Skeletal muscle cell (primary cell): ENCODE data around the gene ELMO2.

Experiments used
- DNase-seq: peaks from one replicate; pipeline ENCODE4 v3.0.0-alpha.2; 2010; ENCODE audit warnings: low read depth
- H3K4me3 ChIP-seq: 2 replicates; pipeline ENCODE4 v1.5.1; 2011; ENCODE audit warnings: low read depth, mild to moderate bottlenecking, control low read depth, low read length, moderate library complexity

The ELMO2 gene

DNA sequence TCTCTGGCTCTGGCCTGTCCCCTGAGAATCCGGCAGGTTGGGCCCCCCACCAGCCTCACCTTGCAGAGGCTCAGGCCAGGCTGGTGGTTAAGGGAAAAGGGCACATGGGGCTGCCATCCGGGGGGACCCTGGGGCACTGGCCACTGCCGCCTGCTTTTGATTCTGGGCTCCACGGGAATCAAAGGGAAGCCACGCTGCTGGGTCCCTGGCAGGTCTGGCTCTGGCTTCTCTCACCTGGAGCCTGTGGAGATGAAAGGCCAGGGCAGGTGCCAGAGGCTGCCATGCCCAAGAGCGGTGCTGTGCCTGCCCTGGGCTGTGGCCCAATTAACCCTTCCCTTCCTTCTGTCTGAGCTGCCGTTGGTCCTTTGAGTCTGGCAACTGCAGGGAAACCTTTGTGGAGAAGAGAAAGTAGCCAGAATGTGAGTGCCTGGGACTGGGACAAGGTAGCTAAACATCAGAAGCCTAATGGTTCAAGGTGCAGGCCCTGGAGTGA, 88.7 kb downstream of the ELMO2 start:
- no peak for DNase-seq
- H3K4me3 ChIP-seq: no peak overlapping the region

DNA sequence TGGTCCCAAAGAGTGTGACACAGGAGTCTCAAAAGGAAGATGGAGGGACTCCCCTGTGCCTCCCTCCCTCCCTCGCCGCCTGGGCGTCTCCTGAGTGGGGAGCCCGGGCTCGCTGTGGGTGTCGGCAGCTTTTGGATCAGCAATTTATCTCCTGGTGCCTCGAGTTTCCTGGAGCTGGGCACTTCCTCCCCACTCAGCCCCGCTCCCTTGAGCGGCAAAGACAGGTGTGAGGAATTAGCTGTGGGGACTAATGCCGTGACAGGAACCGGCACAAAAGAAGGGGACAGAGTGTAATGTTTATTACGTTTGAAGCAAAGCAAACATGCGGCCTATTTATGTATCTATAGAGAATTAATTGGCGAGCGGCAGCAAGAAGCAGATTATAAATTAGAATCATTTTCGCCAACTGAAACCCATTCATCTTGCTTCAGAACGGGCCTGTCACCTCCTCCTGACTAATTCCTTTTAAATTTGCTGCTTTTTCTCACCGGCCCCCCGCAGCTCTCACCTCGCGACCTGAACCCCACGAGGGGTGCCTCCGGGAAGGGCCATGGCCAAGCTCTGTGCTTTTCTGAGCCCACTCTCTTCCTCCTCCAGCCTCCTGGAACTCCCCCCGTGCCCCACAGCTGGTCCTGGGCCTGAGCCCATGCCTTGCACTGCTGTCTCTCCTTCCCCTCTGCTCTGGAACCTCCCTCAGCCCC, 89.3 kb downstream of the ELMO2 start:
- no peak for DNase-seq
- no peak overlapping the region for H3K4me3 ChIP-seq
